HT-29 (cell line): ENCODE measurements around the gene HHAT. TPM values are rescaled to one million over a fixed set of nuclear protein-coding genes. Genes with fewer than 3 reads are reported as not detected.
A peak's percentile ranks its signal among the peaks of the same experiment; 100 is the strongest.
"Not testable (repeated sequence)": the region's sequence is repeated elsewhere in the genome, so short reads cannot be mapped to it uniquely, and the experiment has no call there.

Source experiments
- DNase-seq: peaks from one replicate; pipeline ENCODE4 v3.0.0-alpha.2; 2015; ENCODE audit warnings: low spot score
- total RNA-seq: library from RNA; depleted of rRNA; stranded (reverse); fragments of >200 nt; shearing (Covaris generic); gene quantifications from 2 replicates; pipeline ENCODE4 v1.2.3, GENCODE V29; 2014

Gene HHAT
- total RNA-seq, 1 experiment from 2014 or later, result 0.46 TPM

DNA sequence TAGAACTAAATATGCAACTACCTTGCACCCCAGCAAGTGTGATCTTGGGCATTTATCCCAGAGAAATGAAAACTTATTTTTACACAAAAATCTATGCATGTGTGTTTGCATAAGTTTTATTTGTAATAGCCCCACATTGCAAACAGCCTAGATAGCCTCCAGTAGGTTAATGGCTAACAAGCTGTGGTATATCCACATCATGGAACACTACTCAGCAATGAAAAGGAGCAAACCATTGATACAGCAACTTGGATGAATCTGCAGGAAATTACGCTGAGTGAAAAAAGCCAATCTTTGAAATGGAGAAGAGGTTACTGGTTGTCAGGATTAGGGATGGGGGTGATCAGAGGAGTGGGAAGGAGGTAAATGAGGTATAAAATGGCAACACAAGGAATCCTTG is 67.8 kb downstream of the HHAT start:
- DNase-seq, result no peak

DNA sequence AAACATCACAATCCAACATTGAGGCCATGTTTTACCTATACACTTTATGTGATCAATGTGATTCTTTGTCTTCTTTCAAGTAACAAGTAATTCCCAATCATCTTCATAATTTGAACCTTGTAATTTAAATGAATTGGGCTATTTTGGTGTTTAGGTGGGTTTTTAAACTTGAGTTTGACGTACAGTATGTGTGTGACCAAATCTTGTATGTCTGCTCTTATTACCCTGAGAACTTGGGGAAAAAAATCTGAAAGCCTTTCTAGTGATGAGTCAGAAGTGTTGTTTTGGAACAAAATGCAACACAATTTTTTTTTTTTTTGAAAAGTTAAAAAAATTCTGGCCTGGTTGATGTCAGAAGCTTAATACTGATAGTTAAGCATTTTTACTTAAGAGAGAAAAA is 68.5 kb downstream of the HHAT start:
- no peak for DNase-seq

DNA sequence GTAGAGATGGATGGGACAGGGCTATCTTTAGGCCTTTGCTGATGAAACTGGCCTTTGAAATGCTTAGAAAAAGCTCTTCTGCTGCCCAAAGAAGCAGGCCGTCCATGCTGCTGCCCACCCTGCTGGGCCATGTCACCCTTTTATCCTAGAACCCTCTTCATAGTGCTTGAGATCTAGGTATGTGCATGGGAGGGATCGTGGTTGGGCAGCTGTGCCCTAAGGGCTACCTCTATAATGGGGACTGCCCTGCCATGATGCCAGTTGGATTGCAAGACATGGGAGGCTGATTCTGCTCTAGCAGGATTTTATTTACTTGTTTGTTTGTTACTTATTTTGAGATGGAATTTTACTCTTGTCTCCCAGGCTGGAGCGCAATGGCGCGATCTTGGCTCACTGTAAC is 69.0 kb downstream of the HHAT start:
- DNase-seq, result no peak

DNA sequence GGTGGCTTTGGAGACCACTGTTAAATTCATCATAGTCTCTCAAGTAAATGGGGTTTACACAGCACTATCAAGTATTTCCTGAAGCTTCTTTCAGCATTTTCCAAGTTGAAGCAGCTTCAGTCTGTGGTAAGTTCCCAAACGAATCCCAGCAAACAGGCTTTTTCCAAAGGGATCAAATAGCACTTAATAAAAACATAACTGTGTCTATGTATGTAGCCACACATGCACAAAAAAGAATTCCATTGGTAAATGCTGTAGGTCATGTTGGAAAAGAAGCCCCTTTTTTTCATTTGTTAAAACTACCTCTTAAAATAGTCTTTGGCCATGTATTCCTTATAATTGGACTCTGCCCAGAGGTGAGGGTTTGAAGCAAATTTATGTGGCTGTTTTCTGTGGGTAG is 69.8 kb downstream of the HHAT start:
- no peak for DNase-seq

DNA sequence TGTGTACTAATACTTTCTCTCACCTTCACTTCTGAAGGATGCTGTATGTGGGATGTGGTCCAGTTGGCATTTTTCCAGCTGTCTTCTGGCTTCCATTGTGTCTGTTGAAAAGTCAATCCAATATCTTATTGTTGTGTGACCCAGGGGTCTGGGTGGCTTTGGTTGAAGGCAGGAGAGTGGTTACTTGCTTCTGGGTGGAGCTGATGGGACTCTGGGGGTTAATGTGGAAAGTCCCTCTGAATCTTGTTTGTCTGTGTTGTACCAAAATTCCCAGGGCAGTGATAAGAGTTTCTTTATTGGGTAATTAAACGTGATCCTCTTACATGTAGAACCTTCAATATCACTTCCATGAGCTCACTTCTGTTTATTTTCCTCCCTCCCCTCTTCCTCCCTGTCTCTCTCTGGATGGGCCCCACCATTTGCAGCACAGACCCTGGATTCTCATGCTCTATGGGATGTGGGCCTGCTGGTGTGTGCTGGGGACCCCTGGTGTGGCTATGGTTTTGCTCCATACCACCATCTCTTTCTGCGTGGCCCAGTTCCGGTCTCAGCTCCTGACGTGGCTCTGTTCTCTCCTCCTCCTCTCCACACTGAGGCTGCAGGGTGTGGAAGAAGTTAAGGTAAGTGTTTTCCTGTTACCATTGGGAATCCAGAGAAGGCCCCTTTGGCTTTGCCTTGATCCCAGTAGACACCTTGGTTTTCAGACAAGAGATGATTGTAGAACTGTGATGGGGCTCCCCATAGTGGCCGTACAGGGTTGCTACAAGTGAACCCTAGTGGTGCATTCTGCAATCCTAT is 71.5 kb downstream of the HHAT start:
- DNase-seq, result peak; percentile 71

DNA sequence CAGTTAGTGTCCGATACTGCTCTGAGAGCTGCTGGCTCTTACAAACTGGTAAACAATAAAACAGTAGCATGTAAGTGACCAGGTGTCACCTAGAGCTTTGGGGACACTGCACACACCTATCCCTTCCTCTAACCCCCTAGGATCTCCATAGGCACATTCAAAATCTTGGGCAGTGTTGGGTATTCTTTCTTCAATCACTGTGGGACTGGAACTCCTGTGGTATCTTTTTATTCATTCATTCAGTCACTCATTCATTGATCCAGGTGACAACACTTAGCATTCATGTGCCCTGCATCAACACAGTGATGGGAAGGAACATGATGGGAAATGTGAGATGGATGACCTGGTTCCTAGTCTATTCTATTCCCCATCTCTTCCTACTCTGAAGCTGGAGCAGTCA is 73.9 kb downstream of the HHAT start:
- DNase-seq, result no peak

DNA sequence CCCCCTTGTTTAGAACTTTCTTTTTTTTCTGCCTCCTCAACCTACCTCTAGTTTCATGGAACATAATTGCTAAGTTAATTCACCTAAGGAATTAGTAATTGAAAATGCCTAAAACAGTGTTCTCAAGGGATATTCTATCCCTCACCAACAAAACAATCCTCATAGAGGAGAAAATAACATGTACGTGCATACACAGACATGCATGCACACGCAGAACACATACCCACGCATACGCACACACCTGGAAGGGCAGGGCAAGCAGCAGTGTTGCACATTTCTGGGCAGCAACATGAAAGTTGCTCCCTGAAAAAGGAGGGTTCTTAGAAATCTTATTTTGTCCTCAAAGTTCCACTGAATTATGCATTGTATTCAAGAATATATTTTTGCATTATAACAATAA is 76.6 kb downstream of the HHAT start:
- no peak for DNase-seq

DNA sequence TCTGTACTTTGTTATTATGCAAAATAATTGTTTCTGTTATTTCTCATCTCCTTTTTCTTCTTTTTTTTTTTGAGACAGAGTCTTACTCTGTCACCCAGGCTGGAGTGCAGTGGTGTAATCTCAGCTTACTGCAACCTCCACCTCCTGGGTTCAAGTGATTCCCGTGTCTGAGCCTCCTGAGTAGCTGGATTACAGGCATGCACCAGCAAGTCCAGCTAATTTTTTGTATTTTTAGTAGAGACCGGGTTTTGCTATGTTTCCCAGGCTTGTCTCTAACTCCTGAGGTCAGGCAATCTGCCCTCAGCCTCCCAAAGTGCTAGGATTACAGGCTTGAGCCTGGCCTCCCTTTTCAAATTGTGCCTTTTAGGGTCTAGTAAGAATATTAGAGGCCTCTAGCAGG is 77.6 kb downstream of the HHAT start:
- not testable (repeated sequence) for DNase-seq

DNA sequence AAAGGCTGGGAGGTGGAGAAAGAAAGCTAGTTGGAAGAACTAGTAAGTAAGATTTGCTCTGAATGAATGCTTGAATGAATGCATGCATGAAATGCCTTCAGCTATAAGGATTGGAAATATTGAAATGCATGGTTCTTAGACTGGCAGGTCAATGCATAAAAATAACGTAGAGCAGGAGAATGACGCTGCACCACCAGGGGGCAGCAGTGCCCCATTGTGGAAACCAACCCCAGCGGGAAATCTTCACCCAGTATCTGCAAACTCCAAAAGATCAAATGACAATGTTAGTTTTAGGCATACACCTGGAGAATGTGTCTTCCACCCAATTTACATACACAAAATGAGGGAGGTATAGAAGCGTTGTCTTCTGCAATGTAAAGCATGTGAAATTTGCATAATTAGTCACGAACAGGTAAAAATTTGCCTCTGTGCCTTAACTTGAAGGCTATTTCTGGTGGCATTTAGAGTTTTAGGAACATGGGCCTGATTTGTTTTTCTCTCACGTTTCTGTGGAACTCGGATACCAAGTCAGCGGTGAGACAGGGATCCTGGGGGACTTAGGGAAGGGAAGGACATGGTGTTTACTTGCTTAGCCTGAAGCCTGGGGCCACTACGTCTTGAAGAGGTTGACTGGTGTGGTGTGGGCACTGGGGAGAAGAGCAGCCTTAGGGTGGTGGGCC is 78.6 kb downstream of the HHAT start:
- DNase-seq, result peak; percentile 76

DNA sequence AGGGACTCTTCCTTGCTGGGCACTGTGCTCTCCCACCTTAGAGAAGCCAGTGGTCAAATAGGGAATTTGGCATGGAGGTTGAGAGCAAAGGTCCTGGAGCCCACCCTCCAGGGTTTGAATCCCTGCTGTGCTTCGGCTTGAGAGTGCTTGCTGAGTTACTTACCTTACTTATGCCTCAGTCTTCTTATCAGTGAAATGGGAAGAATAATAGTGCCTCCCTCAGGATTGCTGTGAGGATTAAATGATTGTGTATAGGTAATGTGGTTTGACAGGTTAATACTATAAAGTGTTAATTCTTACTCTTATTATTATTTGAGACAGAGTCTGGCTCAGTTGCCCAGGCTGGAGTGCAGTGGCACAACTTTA is 79.2 kb downstream of the HHAT start:
- DNase-seq, result no peak

DNA sequence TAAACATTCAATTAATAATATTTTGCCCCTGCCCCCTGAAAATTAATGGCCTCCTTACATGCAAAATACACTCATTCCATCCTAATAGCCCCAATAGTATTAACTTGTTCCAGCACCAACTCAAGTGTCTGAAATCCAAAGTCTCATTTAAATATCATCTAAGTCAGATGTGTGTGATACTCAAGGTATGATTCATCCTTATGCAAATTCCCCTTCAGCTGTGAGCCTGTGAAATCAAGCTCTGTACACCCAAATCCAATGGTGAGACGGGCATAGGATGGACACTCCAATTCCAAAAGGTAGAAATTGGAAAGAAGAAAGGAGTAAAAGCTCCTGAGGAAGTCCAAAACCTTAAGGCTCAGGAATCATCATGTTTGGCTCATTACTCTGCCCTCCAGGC is 83.5 kb downstream of the HHAT start:
- DNase-seq, result no peak

DNA sequence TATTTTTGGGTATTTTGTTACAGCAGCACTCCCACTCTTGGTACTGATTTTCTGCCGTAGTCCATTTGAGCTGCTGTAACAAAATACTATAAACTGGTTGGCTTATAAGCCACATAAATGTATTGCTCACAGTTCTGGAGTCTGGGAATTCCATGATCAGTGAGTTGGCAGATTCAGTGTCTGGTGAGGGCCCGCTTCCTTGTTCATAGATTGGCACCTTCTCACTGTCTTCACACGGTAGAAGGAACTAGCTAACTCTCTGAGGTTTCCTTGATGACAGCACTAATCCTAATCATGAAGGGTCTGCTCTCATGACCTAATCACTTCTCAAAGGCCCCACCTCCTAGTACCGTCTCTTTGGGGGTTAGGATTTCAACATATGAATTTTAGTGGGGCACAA is 85.2 kb downstream of the HHAT start:
- DNase-seq, result no peak

DNA sequence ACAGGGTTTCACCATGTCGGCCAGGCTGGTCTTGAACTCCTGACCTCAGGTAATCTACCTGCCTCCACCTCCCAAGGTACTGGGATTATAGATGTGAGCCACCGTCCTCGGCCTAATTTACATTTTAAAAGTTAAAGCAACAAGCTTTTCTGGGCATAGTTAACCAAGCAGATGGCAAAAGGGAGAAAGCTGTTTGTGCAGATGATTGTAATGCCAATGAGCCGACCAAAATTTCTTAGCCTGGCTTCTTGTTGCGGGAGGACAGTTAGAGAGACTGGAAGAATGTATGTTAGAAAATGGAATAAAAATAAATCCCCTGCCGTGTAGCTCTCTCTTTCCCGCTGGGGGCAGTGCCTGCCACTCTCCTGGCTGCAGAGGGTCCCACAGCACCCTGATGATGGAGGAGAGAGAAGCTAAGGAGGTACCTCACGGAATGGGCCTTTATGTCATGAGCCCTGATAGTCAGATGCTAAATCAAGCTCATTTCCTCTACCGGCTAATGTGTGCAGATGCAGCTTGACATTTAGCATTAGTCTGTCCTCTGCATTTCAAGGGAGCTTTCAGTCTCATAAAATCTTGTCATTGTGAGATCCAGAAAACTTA is 87.2 kb downstream of the HHAT start:
- no peak for DNase-seq

DNA sequence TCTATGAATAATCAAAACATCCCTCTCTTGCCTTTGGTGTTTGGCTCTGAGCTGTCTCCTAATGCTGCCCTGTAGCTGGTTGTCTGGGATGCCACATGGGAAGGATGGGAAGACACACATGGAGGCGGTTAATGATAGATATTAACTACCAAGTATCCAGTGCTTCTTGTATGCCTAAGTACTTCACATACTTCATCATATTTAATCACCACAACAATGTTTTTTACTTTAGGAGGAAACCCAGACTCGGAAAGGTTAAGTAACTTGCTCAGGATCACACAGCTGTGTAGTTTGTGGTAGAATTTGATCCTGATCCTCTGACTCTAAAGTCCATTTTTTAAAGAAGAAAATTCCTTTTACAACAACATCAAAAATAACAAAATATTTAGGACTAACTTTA is 88.0 kb downstream of the HHAT start:
- no peak for DNase-seq

DNA sequence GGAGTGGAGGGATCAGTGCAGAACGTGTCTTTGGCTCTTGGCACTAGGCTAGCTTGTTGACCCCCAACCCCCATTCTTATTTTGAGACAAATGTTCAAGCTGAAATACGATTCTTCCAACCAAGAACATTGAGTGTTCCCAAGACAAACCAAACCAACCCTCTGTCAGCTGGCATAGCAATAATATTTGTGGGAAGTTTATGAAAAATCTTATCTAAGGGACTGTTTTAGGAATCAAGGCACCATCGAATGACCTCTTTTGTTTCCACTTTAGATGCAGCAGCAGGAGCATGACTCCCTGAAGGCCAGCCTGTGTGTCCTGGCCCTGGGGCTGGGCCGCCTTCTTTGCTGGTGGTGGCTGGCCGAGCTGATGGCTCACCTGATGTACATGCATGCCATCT is 89.2 kb downstream of the HHAT start:
- DNase-seq, result no peak

DNA sequence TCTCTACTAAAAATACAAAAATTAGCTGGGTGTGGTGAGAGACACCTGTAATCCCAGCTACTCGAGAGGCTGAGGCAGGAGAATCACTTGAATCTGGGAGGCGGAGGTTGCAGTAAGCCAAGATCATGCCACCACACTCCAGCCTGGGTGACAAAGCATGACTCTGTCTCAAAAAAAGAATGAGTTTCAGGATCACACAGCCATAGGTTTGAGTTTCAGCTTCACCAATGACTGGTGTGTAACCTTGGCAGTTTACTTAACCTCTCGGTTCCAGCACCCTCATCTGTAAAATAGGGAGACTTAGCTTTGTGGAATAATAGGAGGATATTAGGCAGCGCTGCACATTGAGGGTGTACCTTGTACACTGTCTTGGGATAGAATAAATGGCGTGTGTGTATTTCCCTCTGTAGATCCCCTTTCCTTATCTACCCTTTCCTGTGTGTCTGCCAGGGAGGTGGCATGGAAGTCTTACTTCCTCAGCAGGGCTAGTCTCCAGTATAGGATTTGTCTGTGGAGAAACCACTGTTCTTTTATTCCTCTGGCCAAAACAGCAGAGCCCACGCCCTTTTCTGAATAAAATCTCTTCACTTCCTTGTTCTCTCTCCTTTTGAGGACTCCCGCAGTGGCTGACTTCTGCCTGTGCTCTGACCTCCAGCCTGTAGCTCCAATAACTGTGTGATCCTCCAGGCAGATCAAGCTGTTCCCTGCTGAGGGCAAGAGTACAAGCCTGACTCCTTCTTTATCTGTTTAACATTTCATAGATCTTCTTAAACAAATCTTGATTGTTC is 90.4 kb downstream of the HHAT start:
- no peak for DNase-seq

DNA sequence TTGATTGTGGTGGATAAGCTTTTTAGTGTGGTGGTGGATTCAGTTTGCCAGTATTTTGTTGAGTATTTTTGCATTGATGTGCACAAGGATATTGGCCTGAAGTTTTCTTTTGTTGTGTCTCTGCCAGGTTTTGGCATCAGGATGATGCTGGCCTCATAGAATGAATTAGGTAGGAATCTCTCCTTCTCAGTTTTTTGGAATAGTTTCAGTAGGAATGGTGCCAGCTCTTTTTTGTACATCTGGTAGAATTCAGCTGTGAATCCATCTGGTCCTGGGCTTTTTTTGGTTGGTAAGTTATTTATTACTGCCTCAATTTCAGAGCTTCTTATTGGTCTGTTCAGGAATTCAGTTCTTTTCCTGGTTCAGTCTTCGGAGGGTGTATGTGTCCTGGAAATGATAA is 98.0 kb downstream of the HHAT start:
- not testable (repeated sequence) for DNase-seq

DNA sequence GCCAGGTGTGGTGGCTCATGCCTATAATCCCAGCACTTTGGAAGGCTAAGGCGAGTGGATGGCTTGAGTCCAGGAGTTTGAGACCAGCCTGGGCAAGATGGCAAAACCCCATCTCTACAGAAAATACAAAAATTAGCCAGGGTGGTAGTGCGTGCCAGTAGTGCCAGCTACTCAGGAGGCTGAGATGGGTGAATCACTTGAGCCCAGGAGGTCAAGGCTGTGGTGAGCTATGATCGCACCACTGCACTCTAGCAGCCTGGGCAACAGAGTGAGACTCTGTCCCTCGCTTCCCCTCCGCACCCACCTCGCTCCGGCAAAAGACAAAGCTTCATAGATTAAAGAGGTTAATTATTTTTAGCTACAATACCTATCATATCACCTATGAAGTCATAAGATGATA is 100.0 kb downstream of the HHAT start:
- no peak for DNase-seq

DNA sequence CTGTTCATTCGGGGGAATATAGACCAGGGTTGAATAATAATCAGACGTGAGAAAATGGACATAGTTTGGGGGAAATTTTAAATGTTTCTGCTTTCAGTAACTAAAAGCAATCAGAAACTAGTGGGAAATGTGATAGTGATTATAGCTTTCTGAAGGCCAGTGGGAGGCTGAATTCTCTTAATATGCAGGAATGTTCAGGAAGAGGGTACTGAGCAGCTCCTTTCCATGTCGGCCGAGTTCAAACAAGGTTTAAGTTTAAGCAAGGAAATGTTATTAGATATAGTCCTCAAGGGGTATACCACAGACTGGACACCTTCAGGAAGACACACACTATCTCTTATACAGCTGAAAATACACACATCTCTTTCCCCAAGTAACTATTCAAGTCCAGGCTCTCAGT is 105.5 kb downstream of the HHAT start:
- no peak for DNase-seq

DNA sequence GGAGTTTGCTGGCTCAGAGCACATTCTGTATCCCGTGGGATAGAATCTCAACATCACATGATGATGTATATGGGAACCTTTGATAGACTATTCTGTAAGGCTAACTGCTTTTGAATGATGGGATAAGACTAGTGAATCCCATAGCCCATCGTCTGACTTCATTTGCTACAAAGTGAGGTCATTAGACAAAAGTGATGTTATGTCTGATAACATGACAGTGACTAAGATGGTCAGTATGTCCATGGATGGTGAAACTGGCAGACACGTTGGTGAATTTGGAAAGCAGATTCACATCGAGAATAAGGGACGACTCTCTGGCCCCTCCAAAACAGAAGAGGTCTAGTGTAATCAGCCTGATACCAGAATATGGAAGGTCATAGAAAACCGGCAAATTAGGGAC is 108.4 kb downstream of the HHAT start:
- no peak for DNase-seq

DNA sequence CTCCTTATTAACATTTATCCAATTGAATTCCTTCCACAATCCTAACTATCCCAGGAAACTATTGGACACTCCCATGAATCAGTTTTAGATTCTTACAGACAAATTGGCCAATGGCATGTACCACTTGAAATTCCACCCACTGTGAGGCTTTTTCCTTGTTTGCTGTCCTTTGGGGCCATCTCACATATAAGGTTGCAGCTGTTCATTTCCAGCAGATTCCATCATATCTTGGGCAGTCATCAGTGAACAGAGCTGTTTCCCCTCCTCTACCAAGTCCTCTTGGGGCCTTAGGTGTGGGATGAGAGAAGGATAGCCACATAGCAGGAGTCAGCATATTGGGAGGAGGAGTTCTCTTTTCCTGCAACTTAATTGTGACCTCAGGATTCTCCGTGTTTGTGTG is 109.1 kb downstream of the HHAT start:
- no peak for DNase-seq
